ENCODE measurements around the gene QRICH1.
A peak's percentile ranks its signal among the peaks of the same experiment; 100 is the strongest.

The QRICH1 gene
- total RNA-seq: 14.7 to 17.8 (median 16.8) reads per million in 3 donors

DNA sequence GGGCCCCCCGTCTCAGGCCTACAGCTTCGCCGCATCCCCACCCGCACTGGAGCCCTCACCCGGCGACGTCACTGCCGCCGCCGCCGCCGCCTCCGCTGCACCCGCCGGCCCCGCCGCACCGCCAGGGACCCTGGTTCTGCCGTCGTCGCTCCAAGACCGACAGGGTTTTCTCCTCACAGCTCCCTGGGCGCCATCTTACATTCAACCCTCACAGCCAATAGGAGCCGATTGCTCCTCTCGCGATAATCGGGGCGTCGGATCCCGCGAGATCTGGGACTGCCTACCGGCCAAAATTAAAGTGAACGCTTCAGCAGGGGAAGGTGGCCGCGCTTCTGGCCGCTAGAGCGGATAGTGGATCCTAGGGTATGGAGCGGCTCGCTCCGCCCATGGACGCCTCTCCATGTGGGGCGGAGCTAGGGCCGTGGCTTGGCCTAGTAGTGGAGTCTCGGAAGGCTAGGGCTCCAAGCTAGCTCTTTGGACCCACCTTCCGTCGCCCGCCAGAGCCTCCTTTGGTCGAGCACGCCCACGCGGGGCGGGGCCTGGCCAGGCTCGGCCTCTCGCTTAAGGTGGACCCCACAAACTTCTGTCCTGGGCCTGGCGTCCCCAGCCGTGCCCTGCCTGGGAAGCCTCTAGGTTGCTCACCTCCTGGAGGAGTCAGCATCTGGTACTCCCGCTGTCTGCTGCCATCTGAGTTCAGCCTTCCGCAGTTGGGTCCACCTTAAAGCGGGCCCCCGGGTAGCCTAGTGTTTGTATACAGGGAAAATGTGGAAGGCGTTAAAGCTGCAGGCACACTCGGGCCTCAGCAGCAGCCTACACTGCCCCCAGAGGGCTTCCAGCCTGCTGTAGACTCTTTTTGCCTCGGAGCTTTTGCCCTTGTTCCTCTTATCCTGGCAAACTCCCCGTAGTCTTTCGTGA is at the start of gene QRICH1:
Gene QRICH1 (minus strand): TSS at position 219 of the 915 bp plus-strand sequence. CDS start 17,054 bp downstream, outside the sequence.
- Histone ChIP-seq H3K27me3 (replicated peaks; ENCODE audit: control insufficient read depth, insufficient read depth, low read length, poor library complexity, severe bottlenecking) (no peaks in the 10 kb centered on the region), H3K4me1 (ENCODE audit: control insufficient read depth, insufficient read depth, low read length, poor library complexity, severe bottlenecking) (peaks cover 18% of the 10 kb centered on the region), H3K9me3 (ENCODE audit: control insufficient read depth, low read length) (no peaks in the 10 kb centered on the region), H3K4me3 (ENCODE audit: insufficient read depth, low read depth, low read length, poor library complexity, severe bottlenecking) (peak within 1 kb of the TSS; percentile 94), H3K36me3 (ENCODE audit: control insufficient read depth, insufficient read depth, low read length) (peaks cover 19% of the 10 kb centered on the region), H3K27ac (ENCODE audit: insufficient read depth, low read length, poor library complexity, severe bottlenecking) (peak within 1 kb of the TSS; percentile 90)
- DNase-seq: peak; percentile 89 to 96 (median 93)

DNA sequence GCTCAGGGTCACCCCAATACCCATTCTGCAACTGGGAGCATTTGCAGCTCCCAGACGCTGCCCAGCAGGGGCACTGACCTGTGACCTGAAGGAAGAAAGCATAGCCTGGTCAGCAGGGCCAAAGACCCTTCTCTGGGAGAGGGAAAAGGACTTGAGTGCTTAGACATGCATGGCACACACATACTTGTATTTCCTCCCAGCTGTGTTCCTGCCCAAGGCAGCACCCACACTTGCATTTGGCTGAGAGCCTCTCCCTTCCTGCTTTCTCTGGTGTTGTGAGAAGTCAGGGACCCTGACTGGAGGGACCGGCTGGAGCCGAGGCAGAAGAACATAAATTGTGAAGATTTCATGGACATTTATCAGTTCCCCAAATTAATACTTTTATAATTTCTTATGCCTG is 46.2 kb upstream of the QRICH1 start:
- Histone ChIP-seq H3K27ac (ENCODE audit: insufficient read depth, low read length, poor library complexity, severe bottlenecking) (no peak overlapping the region), H3K9me3 (ENCODE audit: control insufficient read depth, low read length) (no peaks in the 10 kb centered on the region), H3K4me3 (ENCODE audit: insufficient read depth, low read depth, low read length, poor library complexity, severe bottlenecking) (no peak overlapping the region), H3K36me3 (ENCODE audit: control insufficient read depth, insufficient read depth, low read length) (no peaks in the 10 kb centered on the region), H3K4me1 (ENCODE audit: control insufficient read depth, insufficient read depth, low read length, poor library complexity, severe bottlenecking) (no peaks in the 10 kb centered on the region), H3K27me3 (replicated peaks; ENCODE audit: control insufficient read depth, insufficient read depth, low read length, poor library complexity, severe bottlenecking) (no peaks in the 10 kb centered on the region)
- no peak for DNase-seq

GRCh38 chr3:49135499-49135898 is 41.6 kb upstream of the QRICH1 start:
- no peak for DNase-seq
- Histone ChIP-seq H3K4me3 (ENCODE audit: insufficient read depth, low read depth, low read length, poor library complexity, severe bottlenecking) (no peak overlapping the region), H3K36me3 (ENCODE audit: control insufficient read depth, insufficient read depth, low read length) (no peaks in the 10 kb centered on the region), H3K9me3 (ENCODE audit: control insufficient read depth, low read length) (no peaks in the 10 kb centered on the region), H3K4me1 (ENCODE audit: control insufficient read depth, insufficient read depth, low read length, poor library complexity, severe bottlenecking) (no peaks in the 10 kb centered on the region), H3K27ac (ENCODE audit: insufficient read depth, low read length, poor library complexity, severe bottlenecking) (no peak overlapping the region), H3K27me3 (replicated peaks; ENCODE audit: control insufficient read depth, insufficient read depth, low read length, poor library complexity, severe bottlenecking) (no peaks in the 10 kb centered on the region)

GRCh38 chr3:49134471-49135265 is 40.8 kb upstream of the QRICH1 start:
- Histone ChIP-seq H3K9me3 (ENCODE audit: control insufficient read depth, low read length) (no peaks in the 10 kb centered on the region), H3K27me3 (replicated peaks; ENCODE audit: control insufficient read depth, insufficient read depth, low read length, poor library complexity, severe bottlenecking) (no peaks in the 10 kb centered on the region), H3K36me3 (ENCODE audit: control insufficient read depth, insufficient read depth, low read length) (no peaks in the 10 kb centered on the region), H3K27ac (ENCODE audit: insufficient read depth, low read length, poor library complexity, severe bottlenecking) (no peak overlapping the region), H3K4me3 (ENCODE audit: insufficient read depth, low read depth, low read length, poor library complexity, severe bottlenecking) (no peak overlapping the region), H3K4me1 (ENCODE audit: control insufficient read depth, insufficient read depth, low read length, poor library complexity, severe bottlenecking) (no peaks in the 10 kb centered on the region)
- no peak for DNase-seq

DNA sequence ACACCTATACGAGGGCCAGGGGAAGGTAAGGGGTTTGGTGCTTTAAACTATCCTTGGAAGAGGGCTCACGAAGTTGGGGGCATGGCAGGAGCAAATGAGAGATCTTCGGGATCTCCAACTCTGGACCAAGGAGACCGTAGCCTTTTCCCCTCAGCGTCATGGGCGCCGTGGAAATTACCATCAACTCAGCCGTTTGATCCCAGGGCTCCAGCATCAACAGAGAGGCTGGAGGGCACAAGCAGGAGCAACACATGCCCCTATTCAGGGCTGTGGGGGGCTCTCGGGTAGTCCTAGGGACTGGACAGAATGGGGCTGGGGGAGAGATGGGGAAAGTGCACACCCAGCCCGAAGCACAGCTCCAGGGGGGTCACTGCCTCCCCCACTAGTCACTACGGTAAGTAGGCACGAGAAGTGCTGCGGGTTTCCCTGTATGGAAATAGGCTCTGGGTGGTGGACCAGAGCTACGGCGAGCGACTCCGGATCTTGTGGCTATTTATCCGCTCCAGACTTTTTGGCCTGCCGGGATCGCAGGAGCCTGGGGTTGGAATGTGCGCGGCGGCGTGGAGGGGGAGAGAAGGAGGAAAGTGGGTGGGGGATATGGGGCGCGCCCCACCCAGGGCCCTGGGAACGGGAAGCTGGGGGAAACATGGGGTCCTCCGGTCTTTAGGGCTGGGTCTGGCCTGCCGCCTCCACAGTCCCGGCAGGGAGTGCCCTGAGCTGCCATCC is 39.5 kb upstream of the QRICH1 start:
- Histone ChIP-seq H3K27ac (ENCODE audit: insufficient read depth, low read length, poor library complexity, severe bottlenecking) (no peak overlapping the region), H3K4me1 (ENCODE audit: control insufficient read depth, insufficient read depth, low read length, poor library complexity, severe bottlenecking) (no peaks in the 10 kb centered on the region), H3K36me3 (ENCODE audit: control insufficient read depth, insufficient read depth, low read length) (no peaks in the 10 kb centered on the region), H3K4me3 (ENCODE audit: insufficient read depth, low read depth, low read length, poor library complexity, severe bottlenecking) (no peak overlapping the region), H3K9me3 (ENCODE audit: control insufficient read depth, low read length) (no peaks in the 10 kb centered on the region), H3K27me3 (replicated peaks; ENCODE audit: control insufficient read depth, insufficient read depth, low read length, poor library complexity, severe bottlenecking) (no peaks in the 10 kb centered on the region)
- no peak for DNase-seq

GRCh38 chr3:49132437-49133225 is 38.8 kb upstream of the QRICH1 start, which contains the start of gene LAMB2:
TSS of gene LAMB2 (minus strand) at chr3:49133050. CDS start at chr3:49132867, 183 bp downstream.
- Histone ChIP-seq H3K4me3 (ENCODE audit: insufficient read depth, low read depth, low read length, poor library complexity, severe bottlenecking) (no peak within 1 kb of the TSS), H3K27ac (ENCODE audit: insufficient read depth, low read length, poor library complexity, severe bottlenecking) (no peak within 1 kb of the TSS)
- no peak for DNase-seq

DNA sequence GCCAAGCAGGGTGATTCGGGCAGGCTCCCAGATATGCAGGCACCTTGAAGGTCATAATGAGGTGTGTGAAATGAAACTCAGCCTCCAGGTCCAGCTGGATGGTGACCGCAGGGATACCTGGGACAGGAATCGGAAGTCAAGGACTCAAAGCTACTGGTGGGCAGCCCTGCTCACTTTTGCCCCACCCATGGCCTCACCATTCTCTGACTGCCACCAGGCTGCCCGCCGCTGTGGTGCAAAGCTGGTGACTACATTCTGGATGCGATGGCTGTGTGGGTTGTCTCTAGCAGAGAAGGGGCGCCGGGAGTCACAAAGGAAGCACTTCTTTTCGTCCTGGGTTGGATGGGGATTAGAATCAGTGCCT is 38.2 kb upstream of the QRICH1 start:
- DNase-seq: no peak
- no peaks in the 10 kb centered on the region for H3K4me1 ChIP-seq (ENCODE audit: control insufficient read depth, insufficient read depth, low read length, poor library complexity, severe bottlenecking)
- no peaks in the 10 kb centered on the region for H3K9me3 ChIP-seq (ENCODE audit: control insufficient read depth, low read length)
- H3K4me3 ChIP-seq (ENCODE audit: insufficient read depth, low read depth, low read length, poor library complexity, severe bottlenecking): no peak overlapping the region
- H3K27me3 ChIP-seq (replicated peaks; ENCODE audit: control insufficient read depth, insufficient read depth, low read length, poor library complexity, severe bottlenecking): no peaks in the 10 kb centered on the region
- no peak overlapping the region for H3K27ac ChIP-seq (ENCODE audit: insufficient read depth, low read length, poor library complexity, severe bottlenecking)
- no peaks in the 10 kb centered on the region for H3K36me3 ChIP-seq (ENCODE audit: control insufficient read depth, insufficient read depth, low read length)

More at GRCh38 chr3:49132437-49133225, 38.8 kb upstream of the QRICH1 start, which contains the start of gene LAMB2:
- Histone ChIP-seq H3K36me3 (ENCODE audit: control insufficient read depth, insufficient read depth, low read length) (no peaks in the 10 kb centered on the region), H3K9me3 (ENCODE audit: control insufficient read depth, low read length) (no peaks in the 10 kb centered on the region), H3K27me3 (replicated peaks; ENCODE audit: control insufficient read depth, insufficient read depth, low read length, poor library complexity, severe bottlenecking) (no peaks in the 10 kb centered on the region), H3K4me1 (ENCODE audit: control insufficient read depth, insufficient read depth, low read length, poor library complexity, severe bottlenecking) (no peaks in the 10 kb centered on the region)

DNA sequence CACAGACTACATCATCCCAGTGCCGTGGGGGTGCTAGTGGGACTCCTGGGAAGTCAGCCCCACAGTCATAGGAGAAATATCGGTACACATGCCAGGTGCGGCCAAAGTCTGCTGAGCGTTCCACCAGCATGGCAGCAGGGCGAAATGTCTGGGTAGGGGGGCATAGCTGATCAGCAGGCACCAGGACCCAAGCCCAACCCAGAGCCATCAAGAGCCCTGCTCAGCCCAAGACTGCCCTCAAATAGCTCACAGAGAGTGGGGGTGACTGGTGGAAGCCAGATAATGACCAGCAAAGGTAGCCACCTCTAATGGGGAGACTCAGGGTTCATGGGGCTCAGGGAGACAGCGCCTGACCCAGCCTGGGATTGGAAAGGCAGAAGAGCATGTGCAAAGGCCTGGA is 37.7 kb upstream of the QRICH1 start:
- H3K9me3 ChIP-seq (ENCODE audit: control insufficient read depth, low read length): no peaks in the 10 kb centered on the region
- no peak overlapping the region for H3K27ac ChIP-seq (ENCODE audit: insufficient read depth, low read length, poor library complexity, severe bottlenecking)
- no peak overlapping the region for H3K4me3 ChIP-seq (ENCODE audit: insufficient read depth, low read depth, low read length, poor library complexity, severe bottlenecking)
- H3K4me1 ChIP-seq (ENCODE audit: control insufficient read depth, insufficient read depth, low read length, poor library complexity, severe bottlenecking): no peaks in the 10 kb centered on the region
- no peaks in the 10 kb centered on the region for H3K36me3 ChIP-seq (ENCODE audit: control insufficient read depth, insufficient read depth, low read length)
- no peaks in the 10 kb centered on the region for H3K27me3 ChIP-seq (replicated peaks; ENCODE audit: control insufficient read depth, insufficient read depth, low read length, poor library complexity, severe bottlenecking)
- no peak for DNase-seq

DNA sequence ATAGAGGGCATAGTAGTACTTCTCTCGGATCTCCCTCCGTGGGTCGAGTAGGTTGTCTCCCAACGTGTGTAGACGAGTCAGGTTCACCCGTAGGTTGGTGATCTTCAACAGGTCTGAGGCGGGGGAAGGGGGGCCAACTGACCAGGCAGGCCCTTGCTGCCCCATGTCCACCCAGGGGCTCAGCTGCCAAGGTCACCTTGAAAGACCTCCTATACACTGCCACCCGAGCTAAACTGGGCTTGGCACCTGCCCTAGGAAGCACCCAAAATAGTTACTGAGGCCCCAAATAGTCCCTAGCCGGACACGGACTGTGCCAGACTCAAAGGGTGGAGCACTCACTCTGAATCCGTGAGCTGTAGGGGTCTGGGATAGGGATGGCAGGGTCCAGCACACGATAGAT is 37.2 kb upstream of the QRICH1 start:
- no peaks in the 10 kb centered on the region for H3K4me1 ChIP-seq (ENCODE audit: control insufficient read depth, insufficient read depth, low read length, poor library complexity, severe bottlenecking)
- DNase-seq: no peak
- H3K27me3 ChIP-seq (replicated peaks; ENCODE audit: control insufficient read depth, insufficient read depth, low read length, poor library complexity, severe bottlenecking): no peaks in the 10 kb centered on the region
- H3K9me3 ChIP-seq (ENCODE audit: control insufficient read depth, low read length): no peaks in the 10 kb centered on the region
- no peak overlapping the region for H3K4me3 ChIP-seq (ENCODE audit: insufficient read depth, low read depth, low read length, poor library complexity, severe bottlenecking)
- H3K27ac ChIP-seq (ENCODE audit: insufficient read depth, low read length, poor library complexity, severe bottlenecking): no peak overlapping the region
- no peaks in the 10 kb centered on the region for H3K36me3 ChIP-seq (ENCODE audit: control insufficient read depth, insufficient read depth, low read length)

Data from effector memory CD4-positive, alpha-beta T cell (primary cell).